ENCODE measurements around the gene CD93. TPM values are rescaled to one million over a fixed set of nuclear protein-coding genes. Genes with fewer than 3 reads are reported as not detected.
A peak's percentile ranks its signal among the peaks of the same experiment; 100 is the strongest.

The CD93 gene
- total RNA-seq, 1 experiment from 2014 or later, result not detected

DNA sequence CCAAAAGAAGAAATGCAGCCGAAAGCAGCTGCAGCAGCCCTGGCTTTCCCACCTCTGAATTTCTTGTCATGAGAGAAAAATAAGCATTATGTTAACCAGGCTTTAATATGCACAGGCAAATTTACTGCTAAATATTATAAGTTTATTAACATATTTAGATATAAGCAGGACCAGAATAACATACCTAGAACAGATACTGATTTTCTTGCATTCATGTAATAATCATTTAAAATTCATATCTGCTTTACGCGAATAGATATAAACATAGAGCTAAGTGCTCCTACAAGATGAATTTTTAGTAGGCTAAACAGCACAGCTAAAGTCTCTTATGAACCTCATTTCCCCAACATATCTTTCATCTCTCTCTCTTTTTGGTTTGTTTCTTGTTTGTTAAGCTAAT lies 14.7 kb downstream of the CD93 start:
- H3K36me3 ChIP-seq (ENCODE audit: insufficient read depth, low read length), result no peaks in the 10 kb centered on the region
- H3K9ac ChIP-seq (ENCODE audit: low read length), result no peak overlapping the region
- H3K4me2 ChIP-seq (ENCODE audit: low read depth, low read length, poor library complexity, severe bottlenecking), result no peak overlapping the region
- H3K79me2 ChIP-seq (ENCODE audit: low read length), result no peaks in the 10 kb centered on the region
- H3K4me3 ChIP-seq (ENCODE audit: low read length), result no peak overlapping the region
- no peaks in the 10 kb centered on the region for H3K27me3 ChIP-seq (ENCODE audit: low read length)
- H4K20me1 ChIP-seq (ENCODE audit: insufficient read depth, low read depth, low read length), result no peaks in the 10 kb centered on the region
- H3K4me1 ChIP-seq (ENCODE audit: low read length), result peaks cover 9% of the 10 kb centered on the region
- no peak overlapping the region for H2AFZ ChIP-seq (ENCODE audit: low read length)
- H3K9me3 ChIP-seq (ENCODE audit: low read length), result no peaks in the 10 kb centered on the region
- DNase-seq, result no peak
- H3K27ac ChIP-seq (ENCODE audit: low read length), result no peak overlapping the region
- H3K9me2 ChIP-seq (replicated peaks; ENCODE audit: insufficient read depth, low read length), result no peaks in the 10 kb centered on the region

DNA sequence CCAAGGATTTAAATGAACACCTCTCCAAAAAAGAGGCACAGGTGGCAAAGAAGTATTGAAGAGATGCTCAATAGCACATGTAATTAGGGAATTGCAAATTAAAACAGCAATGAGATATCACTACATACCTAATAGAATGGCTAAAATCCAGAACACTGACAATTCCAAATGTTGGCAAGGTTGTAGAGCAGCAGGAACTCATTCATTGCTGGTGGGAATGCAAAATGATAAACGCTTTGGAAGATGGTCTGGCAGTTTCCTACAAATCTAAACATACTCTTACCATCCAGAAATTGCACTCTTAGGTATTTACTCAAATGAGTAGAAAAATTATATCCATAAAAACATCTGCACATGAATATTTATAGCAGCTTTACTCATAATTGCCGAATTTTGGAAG lies 17.0 kb downstream of the CD93 start:
- no peak overlapping the region for H3K4me2 ChIP-seq (ENCODE audit: low read depth, low read length, poor library complexity, severe bottlenecking)
- no peak overlapping the region for H3K27ac ChIP-seq (ENCODE audit: low read length)
- H3K27me3 ChIP-seq (ENCODE audit: low read length), result no peaks in the 10 kb centered on the region
- H3K36me3 ChIP-seq (ENCODE audit: insufficient read depth, low read length), result no peaks in the 10 kb centered on the region
- no peak for DNase-seq
- H2AFZ ChIP-seq (ENCODE audit: low read length), result no peak overlapping the region
- no peaks in the 10 kb centered on the region for H4K20me1 ChIP-seq (ENCODE audit: insufficient read depth, low read depth, low read length)
- peaks cover 24% of the 10 kb centered on the region for H3K4me1 ChIP-seq (ENCODE audit: low read length)
- no peaks in the 10 kb centered on the region for H3K9me3 ChIP-seq (ENCODE audit: low read length)
- H3K79me2 ChIP-seq (ENCODE audit: low read length), result no peaks in the 10 kb centered on the region
- H3K4me3 ChIP-seq (ENCODE audit: low read length), result no peak overlapping the region
- H3K9ac ChIP-seq (ENCODE audit: low read length), result no peak overlapping the region
- no peaks in the 10 kb centered on the region for H3K9me2 ChIP-seq (replicated peaks; ENCODE audit: insufficient read depth, low read length)

DNA sequence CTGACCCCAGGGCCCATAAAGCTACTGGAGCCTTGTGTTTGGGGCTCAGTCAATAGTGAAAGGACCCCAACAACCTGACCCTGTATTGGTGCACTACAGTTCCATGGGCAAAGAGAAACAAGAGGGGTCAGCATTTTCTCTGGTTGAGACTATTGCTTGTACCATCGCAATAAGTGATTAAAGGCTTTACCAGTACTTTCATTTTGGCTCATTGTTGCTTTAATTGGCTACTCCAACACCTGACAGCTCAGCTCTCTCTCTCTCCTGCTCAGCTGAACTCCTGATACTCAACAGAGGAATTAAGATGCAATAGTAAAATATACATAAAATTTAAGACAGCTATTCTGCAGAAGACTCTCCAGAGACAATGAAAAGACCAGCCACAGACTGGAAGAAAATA lies 17.8 kb downstream of the CD93 start:
- DNase-seq, result no peak
- Histone ChIP-seq H3K9me2 (replicated peaks; ENCODE audit: insufficient read depth, low read length) (no peaks in the 10 kb centered on the region), H3K4me3 (ENCODE audit: low read length) (no peak overlapping the region), H3K9me3 (ENCODE audit: low read length) (no peaks in the 10 kb centered on the region), H3K4me1 (ENCODE audit: low read length) (peaks cover 32% of the 10 kb centered on the region), H3K9ac (ENCODE audit: low read length) (no peak overlapping the region), H3K4me2 (ENCODE audit: low read depth, low read length, poor library complexity, severe bottlenecking) (no peak overlapping the region), H3K27me3 (ENCODE audit: low read length) (no peaks in the 10 kb centered on the region), H3K36me3 (ENCODE audit: insufficient read depth, low read length) (no peaks in the 10 kb centered on the region), H2AFZ (ENCODE audit: low read length) (no peak overlapping the region), H3K79me2 (ENCODE audit: low read length) (no peaks in the 10 kb centered on the region), H4K20me1 (ENCODE audit: insufficient read depth, low read depth, low read length) (no peaks in the 10 kb centered on the region), H3K27ac (ENCODE audit: low read length) (no peak overlapping the region)

DNA sequence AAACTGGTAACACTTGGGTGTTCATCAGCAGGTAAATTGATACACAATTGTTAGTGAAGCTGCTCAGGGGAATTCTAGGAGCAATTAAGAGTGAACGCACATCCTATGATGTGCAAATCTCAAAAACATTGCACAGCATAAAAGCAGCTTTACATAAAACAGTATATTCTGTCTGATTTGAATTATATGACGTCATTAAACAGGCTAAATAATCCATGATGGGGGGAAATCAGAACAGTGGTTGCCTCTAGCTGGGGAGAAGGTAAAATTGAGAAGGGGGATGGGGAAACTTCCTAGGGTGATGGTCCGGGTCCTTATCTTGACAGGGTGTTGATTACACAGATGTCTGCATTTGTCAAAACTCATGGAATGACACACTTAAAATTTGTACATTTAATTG lies 19.4 kb downstream of the CD93 start:
- H3K4me3 ChIP-seq (ENCODE audit: low read length), result no peak overlapping the region
- H2AFZ ChIP-seq (ENCODE audit: low read length), result no peak overlapping the region
- no peak overlapping the region for H3K4me2 ChIP-seq (ENCODE audit: low read depth, low read length, poor library complexity, severe bottlenecking)

DNA sequence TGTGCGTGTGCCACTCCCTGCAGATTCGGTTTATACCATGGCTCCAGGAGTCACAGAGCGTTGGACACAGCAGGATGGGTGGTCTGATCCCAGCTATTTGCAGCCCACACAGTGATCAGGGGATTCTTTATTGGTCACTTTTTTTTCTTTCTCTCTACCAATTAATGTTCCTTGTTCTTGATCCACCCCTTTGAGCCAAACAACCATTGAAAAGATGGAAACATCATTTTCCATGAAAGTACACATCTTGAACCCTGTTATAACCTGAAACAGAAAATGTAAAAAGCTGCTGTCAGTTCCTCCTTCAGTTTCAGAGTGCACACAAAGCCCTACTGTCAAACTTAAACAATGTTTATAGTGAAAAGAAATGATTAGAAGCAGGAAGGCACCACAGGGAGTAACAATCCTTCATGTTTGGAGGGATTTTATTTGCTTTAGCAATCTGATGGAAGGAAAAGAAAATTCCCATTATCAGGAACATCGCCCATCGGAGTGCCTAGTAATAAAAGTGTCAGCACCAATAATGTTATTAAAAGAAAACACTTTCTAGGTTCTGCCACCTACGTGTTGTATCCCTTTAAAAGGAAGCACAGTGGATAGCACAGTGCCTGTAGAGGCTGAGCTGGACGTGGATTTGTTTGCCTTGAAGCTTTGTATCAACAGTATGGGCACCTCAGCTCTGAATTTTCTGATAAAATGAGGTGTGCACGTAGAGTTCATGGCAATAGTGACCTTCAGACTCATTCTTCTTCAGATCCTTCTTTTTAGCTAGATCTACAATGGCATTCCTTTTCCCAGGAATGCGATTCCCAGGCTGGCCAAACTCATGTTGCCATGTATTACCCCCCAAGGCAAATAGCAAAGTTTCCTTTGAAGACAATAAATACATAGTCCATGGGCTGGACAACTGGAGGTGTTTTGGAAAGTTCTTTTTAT lies 20.6 kb downstream of the CD93 start:
- H3K4me3 ChIP-seq (ENCODE audit: low read length), result no peak overlapping the region
- no peaks in the 10 kb centered on the region for H3K36me3 ChIP-seq (ENCODE audit: insufficient read depth, low read length)
- no peaks in the 10 kb centered on the region for H3K27me3 ChIP-seq (ENCODE audit: low read length)
- H4K20me1 ChIP-seq (ENCODE audit: insufficient read depth, low read depth, low read length), result no peaks in the 10 kb centered on the region
- no peaks in the 10 kb centered on the region for H3K9me2 ChIP-seq (replicated peaks; ENCODE audit: insufficient read depth, low read length)
- H3K9me3 ChIP-seq (ENCODE audit: low read length), result no peaks in the 10 kb centered on the region
- no peak overlapping the region for H3K27ac ChIP-seq (ENCODE audit: low read length)
- H3K9ac ChIP-seq (ENCODE audit: low read length), result no peak overlapping the region
- peaks cover 59% of the 10 kb centered on the region for H3K4me1 ChIP-seq (ENCODE audit: low read length)
- no peak overlapping the region for H3K4me2 ChIP-seq (ENCODE audit: low read depth, low read length, poor library complexity, severe bottlenecking)
- H3K79me2 ChIP-seq (ENCODE audit: low read length), result no peaks in the 10 kb centered on the region
- no peak overlapping the region for H2AFZ ChIP-seq (ENCODE audit: low read length)
- DNase-seq, result no peak

More for the DNA sequence above, 19.4 kb downstream of the CD93 start:
- no peaks in the 10 kb centered on the region for H4K20me1 ChIP-seq (ENCODE audit: insufficient read depth, low read depth, low read length)
- no peaks in the 10 kb centered on the region for H3K36me3 ChIP-seq (ENCODE audit: insufficient read depth, low read length)
- DNase-seq, result no peak
- no peaks in the 10 kb centered on the region for H3K9me2 ChIP-seq (replicated peaks; ENCODE audit: insufficient read depth, low read length)
- H3K79me2 ChIP-seq (ENCODE audit: low read length), result no peaks in the 10 kb centered on the region
- H3K9me3 ChIP-seq (ENCODE audit: low read length), result no peaks in the 10 kb centered on the region
- H3K27ac ChIP-seq (ENCODE audit: low read length), result no peak overlapping the region
- H3K27me3 ChIP-seq (ENCODE audit: low read length), result no peaks in the 10 kb centered on the region
- H3K9ac ChIP-seq (ENCODE audit: low read length), result no peak overlapping the region
- peaks cover 47% of the 10 kb centered on the region for H3K4me1 ChIP-seq (ENCODE audit: low read length)

DNA sequence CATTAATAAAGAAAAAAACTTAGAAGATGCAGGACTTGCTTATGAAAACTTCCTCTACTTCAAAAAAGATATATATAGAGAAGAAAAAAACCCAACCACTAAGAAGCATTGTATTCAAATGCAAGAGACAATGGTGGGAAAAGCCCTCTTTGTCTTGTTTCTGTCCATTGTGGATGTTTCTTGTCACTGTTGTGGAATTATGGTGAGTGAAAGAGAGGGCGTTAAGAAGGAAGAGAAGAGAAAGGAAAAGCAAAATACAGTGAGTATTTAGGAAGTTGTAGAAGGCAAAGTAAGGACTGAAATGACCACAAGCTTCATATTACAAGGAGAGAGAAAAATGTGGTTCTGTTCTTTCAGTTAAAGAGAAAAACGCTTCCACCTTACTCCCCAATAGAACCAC lies 22.5 kb downstream of the CD93 start:
- peaks cover 69% of the 10 kb centered on the region for H3K4me1 ChIP-seq (ENCODE audit: low read length)
- no peak overlapping the region for H2AFZ ChIP-seq (ENCODE audit: low read length)
- H4K20me1 ChIP-seq (ENCODE audit: insufficient read depth, low read depth, low read length), result no peaks in the 10 kb centered on the region
- H3K4me3 ChIP-seq (ENCODE audit: low read length), result no peak overlapping the region
- H3K4me2 ChIP-seq (ENCODE audit: low read depth, low read length, poor library complexity, severe bottlenecking), result peak overlapping the region; percentile 63
- H3K9ac ChIP-seq (ENCODE audit: low read length), result no peak overlapping the region
- no peaks in the 10 kb centered on the region for H3K9me2 ChIP-seq (replicated peaks; ENCODE audit: insufficient read depth, low read length)
- DNase-seq, result no peak
- H3K27me3 ChIP-seq (ENCODE audit: low read length), result no peaks in the 10 kb centered on the region
- no peaks in the 10 kb centered on the region for H3K79me2 ChIP-seq (ENCODE audit: low read length)
- H3K36me3 ChIP-seq (ENCODE audit: insufficient read depth, low read length), result no peaks in the 10 kb centered on the region
- H3K9me3 ChIP-seq (ENCODE audit: low read length), result no peaks in the 10 kb centered on the region
- peak overlapping the region; percentile 73; the same call in 1 of the 2 replicates for H3K27ac ChIP-seq (ENCODE audit: low read length)

DNA sequence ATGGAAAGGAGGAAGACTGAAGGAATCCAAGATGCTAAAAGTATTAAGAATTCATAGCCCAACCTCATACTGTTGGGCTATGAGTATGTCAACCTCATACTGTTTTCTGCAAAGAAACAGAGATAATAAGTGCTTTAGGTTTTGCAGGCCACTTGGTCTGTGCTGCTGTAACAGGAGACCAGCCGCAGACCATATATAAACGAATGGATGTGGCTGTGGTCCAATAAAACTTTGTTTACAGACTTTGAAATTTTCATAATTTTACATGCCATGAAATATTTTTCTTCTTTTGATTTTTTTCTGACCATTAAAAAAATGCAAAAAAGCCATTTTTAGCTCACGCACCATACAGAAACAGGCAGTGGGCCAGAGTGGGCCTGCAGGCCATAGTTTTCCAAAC lies 23.0 kb downstream of the CD93 start:
- Histone ChIP-seq H3K27me3 (ENCODE audit: low read length) (no peaks in the 10 kb centered on the region), H3K27ac (ENCODE audit: low read length) (peak overlapping the region; percentile 73), H3K9ac (ENCODE audit: low read length) (0 out of 2 replicates have a peak overlapping the region, but pooled peaks have one; percentile 9)

DNA sequence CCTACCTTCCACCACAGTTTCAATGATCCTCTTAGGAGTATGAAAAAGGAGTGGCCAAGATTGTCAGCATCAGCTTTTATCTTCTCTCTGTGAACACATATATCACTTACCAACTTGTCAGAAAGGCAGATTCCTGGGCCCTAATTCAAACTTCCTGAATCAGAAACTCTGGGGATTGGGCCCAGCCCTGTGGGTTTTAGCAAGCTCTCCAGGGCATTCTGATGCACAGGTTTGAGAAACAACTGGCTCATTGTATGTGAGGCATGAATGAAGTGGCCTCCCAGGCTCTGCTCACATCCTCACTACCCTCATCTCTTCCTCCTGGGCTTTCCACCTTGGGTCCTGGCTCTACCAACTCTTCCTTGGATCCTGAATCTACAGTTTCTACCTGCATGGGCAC lies 23.5 kb downstream of the CD93 start:
- Histone ChIP-seq H3K36me3 (ENCODE audit: insufficient read depth, low read length) (no peaks in the 10 kb centered on the region), H3K4me2 (ENCODE audit: low read depth, low read length, poor library complexity, severe bottlenecking) (peak overlapping the region; percentile 63), H3K4me1 (ENCODE audit: low read length) (peaks cover 65% of the 10 kb centered on the region), H2AFZ (ENCODE audit: low read length) (no peak overlapping the region), H3K9ac (ENCODE audit: low read length) (peak overlapping the region; percentile 9; the same call in 1 of the 2 replicates), H3K79me2 (ENCODE audit: low read length) (no peaks in the 10 kb centered on the region), H3K9me2 (replicated peaks; ENCODE audit: insufficient read depth, low read length) (no peaks in the 10 kb centered on the region), H3K27me3 (ENCODE audit: low read length) (no peaks in the 10 kb centered on the region), H3K4me3 (ENCODE audit: low read length) (0 out of 2 replicates have a peak overlapping the region, but pooled peaks have one; percentile 14), H4K20me1 (ENCODE audit: insufficient read depth, low read depth, low read length) (no peaks in the 10 kb centered on the region), H3K9me3 (ENCODE audit: low read length) (no peaks in the 10 kb centered on the region), H3K27ac (ENCODE audit: low read length) (peak overlapping the region; percentile 73)
- no peak for DNase-seq

More for the DNA sequence above, 23.0 kb downstream of the CD93 start:
- H3K4me2 ChIP-seq (ENCODE audit: low read depth, low read length, poor library complexity, severe bottlenecking), result peak overlapping the region; percentile 63
- H3K4me1 ChIP-seq (ENCODE audit: low read length), result peaks cover 67% of the 10 kb centered on the region
- no peak overlapping the region for H2AFZ ChIP-seq (ENCODE audit: low read length)
- H4K20me1 ChIP-seq (ENCODE audit: insufficient read depth, low read depth, low read length), result no peaks in the 10 kb centered on the region
- no peaks in the 10 kb centered on the region for H3K36me3 ChIP-seq (ENCODE audit: insufficient read depth, low read length)
- H3K9me3 ChIP-seq (ENCODE audit: low read length), result no peaks in the 10 kb centered on the region
- H3K9me2 ChIP-seq (replicated peaks; ENCODE audit: insufficient read depth, low read length), result no peaks in the 10 kb centered on the region
- H3K79me2 ChIP-seq (ENCODE audit: low read length), result no peaks in the 10 kb centered on the region
- H3K4me3 ChIP-seq (ENCODE audit: low read length), result 0 out of 2 replicates have a peak overlapping the region, but pooled peaks have one; percentile 14
- DNase-seq, result no peak

Measured in Karpas-422 (cell line).